Sigmoid colon (tissue), 4 donors: ENCODE results near the gene GMDS.

ENCODE experiments used
- CTCF ChIP-seq, 4 experiments: fragments of 450-650 bp in 3 of 4; fragments of 200-600 bp in 1 of 4; IDR thresholded peaks; one replicate each; pipeline ENCODE4 v1.5.1; 2016 to 2019; ENCODE audit warnings: antibody characterized with exemption in 4 of 4, mild to moderate bottlenecking in 3 of 4, moderate library complexity in 2 of 4
- EP300 ChIP-seq, 4 donors: sonication (generic); formaldehyde crosslinking; IDR thresholded peaks; one replicate each; pipeline ENCODE4 v1.6.1; 2017; ENCODE audit warnings: antibody characterized with exemption in 4 of 4
- POLR2A ChIP-seq, 2 donors: fragments of 450-650 bp; IDR thresholded peaks; one replicate each; pipeline ENCODE4 v1.6.1; 2016; ENCODE audit warnings: antibody characterized with exemption in 2 of 2, mild to moderate bottlenecking in 2 of 2, moderate library complexity in 2 of 2

GRCh38 chr6:1623769-1624057, 621.7 kb downstream of the GMDS start:
- TF ChIP-seq POLR2A (IDR thresholded peaks at IDR 0.05) (no peak), CTCF (IDR thresholded peaks at IDR 0.05) (no peak), EP300 (IDR thresholded peaks at IDR 0.05) (no peak)
